ENCODE results near the gene TCP1.

- no peak for TF ChIP-seq CTCF (IDR thresholded peaks at IDR 0.05; ENCODE audit: insufficient read depth, low read length, poor library complexity, severe bottlenecking)
- no peak for TF ChIP-seq EZH2phosphoT487 (conservative IDR thresholded peaks at IDR 0.05; ENCODE audit: low read length)
Observed at GRCh38 chr6:159837511-159837910, 48.1 kb upstream of the TCP1 start.

All from SU-DHL-6 (cell line).